GM21825 (cell line): Measurements from ENCODE around the gene VWA5B1.
"Not testable (repeated sequence)": the region's sequence is repeated elsewhere in the genome, so short reads cannot be mapped to it uniquely, and the experiment has no call there.

ENCODE experiments used
- ATAC-seq: cut with Tn5 transposase; IDR thresholded peaks from one replicate; pipeline ENCODE4 v1.9.1; 2021; ENCODE audit warnings: mild to moderate bottlenecking, moderate library complexity; ENCODE audit not compliant: unreplicated experiment

The VWA5B1 gene

GRCh38 chr1:20290624-20291597 lies at the start of gene VWA5B1:
Gene VWA5B1 (plus strand): TSS chr1:20290875. CDS start chr1:20310602, 19,727 bp downstream.
- ATAC-seq = no peak

- ATAC-seq = no peak
These were observed 47.7 kb upstream of the VWA5B1 start for GRCh38 chr1:20242890-20243479.

GRCh38 chr1:20248971-20249612 lies 41.6 kb upstream of the VWA5B1 start:
- no peak for ATAC-seq

- ATAC-seq = no peak
These were observed 40.2 kb upstream of the VWA5B1 start for GRCh38 chr1:20250340-20250989.

GRCh38 chr1:20252587-20252986 lies 38.1 kb upstream of the VWA5B1 start:
- no peak for ATAC-seq

- no peak for ATAC-seq
These were observed 35.0 kb upstream of the VWA5B1 start for GRCh38 chr1:20255666-20256065.

GRCh38 chr1:20259646-20260045 lies 31.0 kb upstream of the VWA5B1 start:
- no peak for ATAC-seq

GRCh38 chr1:20261095-20261494 lies 29.6 kb upstream of the VWA5B1 start:
- ATAC-seq = no peak

GRCh38 chr1:20262810-20263534 lies 27.7 kb upstream of the VWA5B1 start:
- ATAC-seq = no peak

GRCh38 chr1:20265250-20265649 lies 25.4 kb upstream of the VWA5B1 start:
- ATAC-seq = no peak

- ATAC-seq = no peak
These were observed 24.5 kb upstream of the VWA5B1 start for GRCh38 chr1:20266141-20266540.

GRCh38 chr1:20266642-20267041 lies 24.0 kb upstream of the VWA5B1 start:
- no peak for ATAC-seq

- ATAC-seq = no peak
These were observed 18.9 kb upstream of the VWA5B1 start for GRCh38 chr1:20271498-20272400.

GRCh38 chr1:20273716-20274115 lies 17.0 kb upstream of the VWA5B1 start:
- not testable (repeated sequence) for ATAC-seq

GRCh38 chr1:20275319-20275925 lies 15.3 kb upstream of the VWA5B1 start:
- no peak for ATAC-seq

- no peak for ATAC-seq
These were observed 14.1 kb upstream of the VWA5B1 start for GRCh38 chr1:20276485-20277159.

GRCh38 chr1:20278692-20279130 lies 12.0 kb upstream of the VWA5B1 start:
- no peak for ATAC-seq

- ATAC-seq = no peak
These were observed 11.2 kb upstream of the VWA5B1 start for GRCh38 chr1:20279509-20279908.
